SK-N-SH (cell line): ENCODE data around the gene MPC1. TPM values are rescaled to one million over a fixed set of nuclear protein-coding genes. Genes with fewer than 3 reads are reported as not detected.

Experiments
- CTCF ChIA-PET: fragments of 300-600, 350-600 bp; formaldehyde crosslinking; extraction: SDS; loops from one replicate; lab custom pipeline; 2021; lab: Yijun Ruan, JAX
- POLR2A ChIA-PET: fragments of 350-600 bp; sonication (Branson Sonifier 250); formaldehyde crosslinking; extraction: SDS; loops from one replicate; lab custom pipeline; 2020; ENCODE audit warnings: antibody characterized with exemption, inconsistent platforms; lab: Yijun Ruan, JAX
- DNase-seq: peaks from one replicate; pipeline ENCODE4 v3.0.0; 2012
- H2AFZ ChIP-seq: fragments of 200-600 bp; sonication (generic); 2 replicates; pipeline ENCODE4 v1.8.1; 2016; ENCODE audit warnings: antibody characterized with exemption, mild to moderate bottlenecking, low read depth
- H3F3A ChIP-seq: fragments of 200-600 bp; sonication (generic); replicated peaks from 2 replicates; pipeline ENCODE3; 2016; ENCODE audit warnings: antibody characterized with exemption, mild to moderate bottlenecking; ENCODE audit not compliant: insufficient read depth
- H3K27ac ChIP-seq, 2 experiments: fragments of 200-500 bp in 1 of 2; fragments of 200-600 bp in 1 of 2; sonication (Bioruptor generic) in 1 of 2; sonication (generic), shearing (Covaris generic) in 1 of 2; 2 replicates each; pipeline versions ENCODE4 v1.5.1 to v1.6.1; 2014 to 2016; ENCODE audit warnings: low read depth in 2 of 2, inconsistent platforms in 1 of 2, low read length in 1 of 2, mild to moderate bottlenecking in 1 of 2, mixed read lengths in 1 of 2
- H3K27me3 ChIP-seq: fragments of 200-600 bp; sonication (generic), shearing (Covaris generic); 2 replicates; pipeline ENCODE4 v1.6.1; 2016; ENCODE audit warnings: mixed run types; ENCODE audit not compliant: insufficient read depth
- H3K36me3 ChIP-seq, 2 experiments: fragments of 200-500 bp in 1 of 2; fragments of 200-600 bp in 1 of 2; sonication (Bioruptor generic) in 1 of 2; sonication (generic) in 1 of 2; replicated peaks in 1 of 2; 2 replicates each; pipeline versions ENCODE3 to v1.5.1; 2014 to 2016; ENCODE audit warnings: low read length in 1 of 2, mild to moderate bottlenecking in 1 of 2; ENCODE audit not compliant: insufficient read depth in 2 of 2, control insufficient read depth in 1 of 2
- H3K4me1 ChIP-seq, 2 experiments: fragments of 200-500 bp in 1 of 2; fragments of 200-600 bp in 1 of 2; sonication (Bioruptor generic) in 1 of 2; sonication (generic), shearing (Covaris generic) in 1 of 2; 2 replicates each; pipeline versions ENCODE4 v1.5.1 to v1.6.1; 2014 to 2016; ENCODE audit warnings: low read depth in 1 of 2, low read length in 1 of 2, mixed run types in 1 of 2; ENCODE audit not compliant: insufficient read depth in 2 of 2, control insufficient read depth in 1 of 2
- H3K4me2 ChIP-seq: fragments of 200-600 bp; sonication (generic), shearing (Covaris generic); 2 replicates; pipeline ENCODE4 v1.6.1; 2017; ENCODE audit warnings: mixed run types
- H3K4me3 ChIP-seq, 2 experiments: fragments of 200-500 bp in 1 of 2; fragments of 200-600 bp in 1 of 2; sonication (Bioruptor generic) in 1 of 2; sonication (generic), shearing (Covaris generic) in 1 of 2; 2 replicates each; pipeline versions ENCODE4 v1.5.1 to v1.8.1; 2014 to 2016; ENCODE audit warnings: low read depth in 2 of 2, inconsistent platforms in 1 of 2, low read length in 1 of 2, mild to moderate bottlenecking in 1 of 2, mixed read lengths in 1 of 2, moderate library complexity in 1 of 2
- H3K79me2 ChIP-seq: fragments of 200-600 bp; sonication (generic); 2 replicates; pipeline ENCODE4 v1.8.1; 2017; ENCODE audit warnings: mild to moderate bottlenecking; ENCODE audit not compliant: insufficient read depth
- H3K9ac ChIP-seq: fragments of 200-600 bp; sonication (generic); 2 replicates; pipeline ENCODE4 v1.6.1; 2017; ENCODE audit warnings: mixed run types
- H3K9me2 ChIP-seq: fragments of 200-600 bp; sonication (generic); 2 replicates; pipeline ENCODE4 v1.6.1; 2017; ENCODE audit warnings: mixed run types
- H3K9me3 ChIP-seq: fragments of 200-600 bp; sonication (generic); 2 replicates; pipeline ENCODE4 v1.6.1; 2017; ENCODE audit warnings: mixed run types, mild to moderate bottlenecking, moderate library complexity
- H4K20me1 ChIP-seq: fragments of 200-600 bp; sonication (generic); 2 replicates; pipeline ENCODE4 v1.6.1; 2017; ENCODE audit warnings: mild to moderate bottlenecking, mixed run types; ENCODE audit not compliant: insufficient read depth
- CHD2 ChIP-seq: fragments of 150-350 bp; IDR thresholded peaks from 2 replicates; pipeline ENCODE4 v1.6.1; 2018; ENCODE audit warnings: low read length; ENCODE audit not compliant: partially characterized antibody
- CTCF ChIP-seq: fragments of 200-600 bp; sonication (generic); IDR thresholded peaks from 2 replicates; pipeline ENCODE4 v1.6.1; 2017; ENCODE audit warnings: antibody characterized with exemption, mild to moderate bottlenecking, moderate library complexity
- EZH2phosphoT487 ChIP-seq: fragments of 200-600 bp; sonication (generic); IDR thresholded peaks from 2 replicates; pipeline ENCODE4 v1.6.1; 2017; ENCODE audit warnings: low read depth, mixed run types, mild to moderate bottlenecking, antibody characterized with exemption, moderate library complexity, borderline replicate concordance
- FOSL2 ChIP-seq: IDR thresholded peaks from 2 replicates; pipeline ENCODE4 v1.4.0; 2012; ENCODE audit warnings: low read depth, mild to moderate bottlenecking, moderate library complexity, borderline replicate concordance
- FOXJ3 ChIP-seq: sonication (generic); formaldehyde crosslinking; IDR thresholded peaks from 2 replicates; pipeline ENCODE4 v1.5.1; 2020; ENCODE audit warnings: mild to moderate bottlenecking, missing genetic modification reagents
- GATA2 ChIP-seq: sonication (generic); formaldehyde crosslinking; IDR thresholded peaks from 2 replicates; pipeline ENCODE4 v1.5.0; 2020; ENCODE audit warnings: mild to moderate bottlenecking, missing genetic modification reagents
- MXI1 ChIP-seq: IDR thresholded peaks from 2 replicates; pipeline ENCODE4 v1.6.1; 2012; ENCODE audit warnings: mild to moderate bottlenecking, low read depth, low read length, improper control_type of control experiment
- PBX3 ChIP-seq: IDR thresholded peaks from 2 replicates; pipeline ENCODE4; 2012
- POLR2AphosphoS5 ChIP-seq: IDR thresholded peaks from 2 replicates; pipeline ENCODE4 v1.6.1; 2012; ENCODE audit warnings: low read depth, low read length
- RAD21 ChIP-seq: IDR thresholded peaks from 2 replicates; pipeline ENCODE4 v1.6.1; 2012; ENCODE audit warnings: mild to moderate bottlenecking, low read length
- RXRA ChIP-seq: IDR thresholded peaks from 2 replicates; pipeline ENCODE4 v1.4.0; 2012; ENCODE audit warnings: low read depth, mild to moderate bottlenecking, borderline replicate concordance
- SMC3 ChIP-seq: IDR thresholded peaks from 2 replicates; pipeline ENCODE4 v1.6.1; 2012; ENCODE audit warnings: low read depth, low read length, improper control_type of control experiment
- TAF1 ChIP-seq: IDR thresholded peaks from 2 replicates; pipeline ENCODE4 v1.6.1; 2012; ENCODE audit warnings: low read depth, mild to moderate bottlenecking, low read length, moderate library complexity, borderline replicate concordance
- TCF12 ChIP-seq: IDR thresholded peaks from 2 replicates; pipeline ENCODE4 v1.4.0; 2012
- ZBTB33 ChIP-seq: IDR thresholded peaks from 2 replicates; pipeline ENCODE4 v1.4.0; 2012; ENCODE audit warnings: low read depth, borderline replicate concordance
- WGBS: methylation state at CpG from one replicate; pipeline ENCODE4 v1.1.6; 2017; ENCODE audit warnings: low lambda C conversion rate; 5-methylcytosine and 5-hydroxymethylcytosine counted together
- polyA plus RNA-seq, 3 experiments: library from polyadenylated mRNA; depleted of rRNA; stranded (reverse); fragments of >200 nt; gene quantifications; 2 replicates each; pipeline ENCODE4 v1.2.3, GENCODE V29; 2012
- TF ChIP-seq, protein P1 (sequence below): IDR thresholded peaks from 2 replicates; pipeline ENCODE4 v1.6.1; 2012; ENCODE audit warnings: mild to moderate bottlenecking, low read depth, low read length, moderate library complexity
- TF ChIP-seq, protein P2 (sequence below): fragments of 150-350 bp; IDR thresholded peaks from 2 replicates; pipeline ENCODE4 v1.6.1; 2017; ENCODE audit warnings: antibody characterized with exemption, low read length, low read depth, borderline replicate concordance

MPC1 gene
- polyA plus RNA-seq, 1 of the 3 experiments (the other 2 are of a cell fraction): 13.6 TPM

DNA sequence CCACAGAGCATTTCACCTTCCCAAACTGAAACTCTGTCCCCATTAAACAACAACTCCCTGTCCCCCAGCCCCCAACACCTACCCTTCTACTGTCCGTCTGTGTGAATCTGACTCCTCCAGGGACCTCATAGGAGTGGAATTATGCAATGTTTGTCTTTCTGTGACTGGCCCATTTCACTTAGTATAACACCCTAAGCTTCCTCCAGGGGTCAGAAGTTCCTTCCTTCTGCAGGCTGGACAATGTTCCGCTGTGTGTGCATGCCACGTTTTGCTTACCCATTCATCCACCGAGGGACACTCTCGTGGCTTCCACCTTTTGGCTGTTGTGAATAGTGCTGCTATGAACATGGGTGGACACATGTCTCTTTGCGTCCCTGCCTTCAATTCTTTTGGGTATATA lies 37.6 kb upstream of the MPC1 start:
- WGBS: 80% methylated on average over 6 of the region's 6 CpGs
- Histone ChIP-seq H3K9me2 (no peaks in the 10 kb centered on the region), H3F3A (no peaks in the 10 kb centered on the region), H3K4me2 (no peak overlapping the region), H3K4me3 (no peak overlapping the region), H3K9me3 (no peaks in the 10 kb centered on the region), H3K79me2 (no peaks in the 10 kb centered on the region), H3K36me3 (peaks cover 13 to 71% of the 10 kb centered on the region in 2 experiments), H3K9ac (no peak overlapping the region), H3K27ac (no peak overlapping the region), H3K27me3 (no peaks in the 10 kb centered on the region), H3K4me1 (no peaks in the 10 kb centered on the region; a peak in 1 of 4 replicates), H4K20me1 (no peaks in the 10 kb centered on the region), H2AFZ (no peak overlapping the region)
- POLR2A ChIA-PET: no interaction called here
- CTCF ChIA-PET: interaction anchor here (1.2 to 1.5 kb wide), 3 partner anchors 14 to 354 kb away, joined by 3 read pairs; no protein-coding TSS in a partner anchor
- DNase-seq: no peak
- TF ChIP-seq, protein P1, sequence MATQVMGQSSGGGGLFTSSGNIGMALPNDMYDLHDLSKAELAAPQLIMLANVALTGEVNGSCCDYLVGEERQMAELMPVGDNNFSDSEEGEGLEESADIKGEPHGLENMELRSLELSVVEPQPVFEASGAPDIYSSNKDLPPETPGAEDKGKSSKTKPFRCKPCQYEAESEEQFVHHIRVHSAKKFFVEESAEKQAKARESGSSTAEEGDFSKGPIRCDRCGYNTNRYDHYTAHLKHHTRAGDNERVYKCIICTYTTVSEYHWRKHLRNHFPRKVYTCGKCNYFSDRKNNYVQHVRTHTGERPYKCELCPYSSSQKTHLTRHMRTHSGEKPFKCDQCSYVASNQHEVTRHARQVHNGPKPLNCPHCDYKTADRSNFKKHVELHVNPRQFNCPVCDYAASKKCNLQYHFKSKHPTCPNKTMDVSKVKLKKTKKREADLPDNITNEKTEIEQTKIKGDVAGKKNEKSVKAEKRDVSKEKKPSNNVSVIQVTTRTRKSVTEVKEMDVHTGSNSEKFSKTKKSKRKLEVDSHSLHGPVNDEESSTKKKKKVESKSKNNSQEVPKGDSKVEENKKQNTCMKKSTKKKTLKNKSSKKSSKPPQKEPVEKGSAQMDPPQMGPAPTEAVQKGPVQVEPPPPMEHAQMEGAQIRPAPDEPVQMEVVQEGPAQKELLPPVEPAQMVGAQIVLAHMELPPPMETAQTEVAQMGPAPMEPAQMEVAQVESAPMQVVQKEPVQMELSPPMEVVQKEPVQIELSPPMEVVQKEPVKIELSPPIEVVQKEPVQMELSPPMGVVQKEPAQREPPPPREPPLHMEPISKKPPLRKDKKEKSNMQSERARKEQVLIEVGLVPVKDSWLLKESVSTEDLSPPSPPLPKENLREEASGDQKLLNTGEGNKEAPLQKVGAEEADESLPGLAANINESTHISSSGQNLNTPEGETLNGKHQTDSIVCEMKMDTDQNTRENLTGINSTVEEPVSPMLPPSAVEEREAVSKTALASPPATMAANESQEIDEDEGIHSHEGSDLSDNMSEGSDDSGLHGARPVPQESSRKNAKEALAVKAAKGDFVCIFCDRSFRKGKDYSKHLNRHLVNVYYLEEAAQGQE: no peak
- TF ChIP-seq RAD21 (peak; percentile 35; the same call in 1 of the 2 replicates), CTCF (peak; percentile 14; the same call in 1 of the 2 replicates), MXI1 (no peak)

DNA sequence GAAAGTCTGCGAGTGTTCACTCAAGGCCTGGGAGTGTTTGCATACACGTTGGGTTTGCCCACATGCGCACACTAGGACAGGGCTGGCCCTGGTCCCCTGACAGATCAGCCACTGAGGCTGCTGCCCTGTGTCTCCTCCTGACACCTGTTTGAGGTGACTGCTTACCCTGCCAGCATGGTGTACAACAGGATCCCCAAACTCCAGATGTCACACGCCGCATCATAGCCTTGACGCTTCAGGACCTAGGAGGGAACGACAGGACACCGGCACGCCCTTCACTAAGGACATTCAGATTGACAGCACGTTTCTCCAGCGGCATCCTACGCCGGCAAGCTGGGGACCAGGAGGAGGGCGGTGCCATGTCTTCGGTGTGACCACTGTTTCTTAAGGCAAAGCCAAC lies 37.0 kb upstream of the MPC1 start:
- no peaks in the 10 kb centered on the region for H3F3A ChIP-seq
- H3K9me2 ChIP-seq: no peaks in the 10 kb centered on the region
- H3K4me1 ChIP-seq: no peaks in the 10 kb centered on the region; a peak in 1 of 4 replicates
- no peaks in the 10 kb centered on the region for H3K27me3 ChIP-seq
- H3K79me2 ChIP-seq: no peaks in the 10 kb centered on the region
- H2AFZ ChIP-seq: no peak overlapping the region
- ChIA-PET POLR2A (no interaction called here), CTCF (interaction anchor here (1.2 kb wide), 1 partner anchor 38 kb away, joined by 3 read pairs; no protein-coding TSS in a partner anchor)
- DNase-seq: no peak
- H3K4me3 ChIP-seq: no peak overlapping the region
- no peak overlapping the region for H3K4me2 ChIP-seq
- H3K27ac ChIP-seq: no peak overlapping the region
- H3K36me3 ChIP-seq: peaks cover 13 to 70% of the 10 kb centered on the region in 2 experiments
- H3K9me3 ChIP-seq: no peaks in the 10 kb centered on the region
- no peak overlapping the region for H3K9ac ChIP-seq
- no peaks in the 10 kb centered on the region for H4K20me1 ChIP-seq
- WGBS: 93% methylated on average over 8 of the region's 15 CpGs
- TF ChIP-seq PBX3 (no peak), FOSL2 (no peak), SMC3 (no peak), GATA2 (no peak), RAD21 (no peak), CHD2 (no peak), RXRA (no peak), FOXJ3 (no peak), MXI1 (no peak), TCF12 (no peak), TAF1 (no peak), POLR2AphosphoS5 (no peak), EZH2phosphoT487 (no peak), ZBTB33 (no peak)
- TF ChIP-seq, protein P2, sequence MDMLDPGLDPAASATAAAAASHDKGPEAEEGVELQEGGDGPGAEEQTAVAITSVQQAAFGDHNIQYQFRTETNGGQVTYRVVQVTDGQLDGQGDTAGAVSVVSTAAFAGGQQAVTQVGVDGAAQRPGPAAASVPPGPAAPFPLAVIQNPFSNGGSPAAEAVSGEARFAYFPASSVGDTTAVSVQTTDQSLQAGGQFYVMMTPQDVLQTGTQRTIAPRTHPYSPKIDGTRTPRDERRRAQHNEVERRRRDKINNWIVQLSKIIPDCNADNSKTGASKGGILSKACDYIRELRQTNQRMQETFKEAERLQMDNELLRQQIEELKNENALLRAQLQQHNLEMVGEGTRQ: no peak
